Cardiac muscle cell (in vitro differentiated cells and primary cell): ENCODE measurements around the gene KRT7. TPM values are rescaled to one million over a fixed set of nuclear protein-coding genes. Genes with fewer than 3 reads are reported as not detected.

Source experiments
- DNase-seq, 2 donors: peaks; one replicate each; pipeline versions ENCODE4 v3.0.0 to v3.0.0-alpha.2; 2010 to 2017; ENCODE audit warnings: low read depth in 1 of 2, low spot score in 1 of 2
- H3K27ac ChIP-seq: fragments of 200-600 bp; sonication (generic); 2 replicates; pipeline ENCODE4 v1.5.1; 2016
- H3K27me3 ChIP-seq: fragments of 200-600 bp; sonication (generic); 2 replicates; pipeline ENCODE4 v1.6.0; 2016; ENCODE audit warnings: control low read depth
- H3K36me3 ChIP-seq: fragments of 200-600 bp; sonication (generic); 2 replicates; pipeline ENCODE4 v1.5.1; 2016; ENCODE audit warnings: control low read depth
- H3K4me1 ChIP-seq: fragments of 200-600 bp; sonication (generic); 2 replicates; pipeline ENCODE4 v1.8.1; 2017; ENCODE audit warnings: low read depth, mild to moderate bottlenecking, mixed run types
- H3K4me3 ChIP-seq: fragments of 200-600 bp; sonication (generic); 2 replicates; pipeline ENCODE4 v1.5.1; 2016; ENCODE audit warnings: mild to moderate bottlenecking
- H3K9me3 ChIP-seq: fragments of 200-600 bp; sonication (generic); 2 replicates; pipeline ENCODE4 v1.5.1; 2017; ENCODE audit warnings: low read depth, mild to moderate bottlenecking, control low read depth
- CTCF ChIP-seq: IDR thresholded peaks from 2 replicates; pipeline ENCODE4 v1.5.1; 2012; ENCODE audit warnings: low read depth, mild to moderate bottlenecking, low read length
- polyA plus RNA-seq: library from polyadenylated mRNA; unstranded; fragments of >200 nt; fragmentation: Nextera tagmentation; extraction: Ambion mirVana; gene quantifications from 2 replicates; pipeline ENCODE4 v1.2.1, GENCODE V29; 2016
- total RNA-seq: library from RNA; depleted of rRNA; stranded (reverse); fragments of >200 nt; gene quantifications from 2 replicates; pipeline ENCODE4 v1.2.3, GENCODE V29; 2016

The KRT7 gene
- total and polyA plus RNA-seq, 2 experiments from 2014 or later = 0.36 to 0.50 TPM

- no peak for DNase-seq
- Histone ChIP-seq H3K27ac (no peak overlapping the region), H3K4me3 (no peak overlapping the region), H3K27me3 (peaks cover 35% of the 10 kb centered on the region), H3K4me1 (no peaks in the 10 kb centered on the region), H3K36me3 (no peaks in the 10 kb centered on the region), H3K9me3 (no peaks in the 10 kb centered on the region)
- TF ChIP-seq CTCF = no peak
These were observed 30.9 kb downstream of the KRT7 start for GRCh38 chr12:52263761-52264434.

- no peak overlapping the region for H3K4me3 ChIP-seq
- peaks cover 29% of the 10 kb centered on the region for H3K27me3 ChIP-seq
- DNase-seq = peak in 1 of 2 donors; percentile 14
- H3K36me3 ChIP-seq = no peaks in the 10 kb centered on the region
- H3K4me1 ChIP-seq = no peaks in the 10 kb centered on the region
- no peaks in the 10 kb centered on the region for H3K9me3 ChIP-seq
- TF ChIP-seq CTCF = no peak
- no peak overlapping the region for H3K27ac ChIP-seq
These were observed 31.4 kb downstream of the KRT7 start for GRCh38 chr12:52264435-52264825.

GRCh38 chr12:52266514-52266913 lies 33.5 kb downstream of the KRT7 start:
- no peak for DNase-seq
- Histone ChIP-seq H3K27ac (no peak overlapping the region), H3K9me3 (no peaks in the 10 kb centered on the region), H3K36me3 (no peaks in the 10 kb centered on the region), H3K4me1 (no peaks in the 10 kb centered on the region), H3K27me3 (peaks cover 26% of the 10 kb centered on the region), H3K4me3 (no peak overlapping the region)
- TF ChIP-seq CTCF = no peak

GRCh38 chr12:52267266-52267665 lies 34.2 kb downstream of the KRT7 start:
- TF ChIP-seq CTCF = no peak
- Histone ChIP-seq H3K4me3 (no peak overlapping the region), H3K27me3 (peaks cover 30% of the 10 kb centered on the region), H3K4me1 (no peaks in the 10 kb centered on the region), H3K36me3 (no peaks in the 10 kb centered on the region), H3K9me3 (no peaks in the 10 kb centered on the region), H3K27ac (no peak overlapping the region)
- DNase-seq = no peak

GRCh38 chr12:52267699-52268098 lies 34.7 kb downstream of the KRT7 start:
- H3K27ac ChIP-seq = no peak overlapping the region

More at GRCh38 chr12:52267699-52268098, 34.7 kb downstream of the KRT7 start:
- no peak for DNase-seq
- no peak for TF ChIP-seq CTCF
- H3K4me3 ChIP-seq = no peak overlapping the region
- H3K27me3 ChIP-seq = peaks cover 33% of the 10 kb centered on the region
- no peaks in the 10 kb centered on the region for H3K36me3 ChIP-seq
- no peaks in the 10 kb centered on the region for H3K4me1 ChIP-seq
- no peaks in the 10 kb centered on the region for H3K9me3 ChIP-seq
